Loucy (cell line): ENCODE measurements around the gene CAPN10.

ENCODE experiments used
- EZH2phosphoT487 ChIP-seq: fragments of 200-600 bp; IDR thresholded peaks from 2 replicates; pipeline ENCODE4 v1.6.1; 2018; ENCODE audit warnings: antibody characterized with exemption, mild to moderate bottlenecking, moderate library complexity, borderline replicate concordance
- TF ChIP-seq, protein P1 (sequence below): fragments of 200-600 bp; sonication (generic); conservative IDR thresholded peaks from 2 replicates; pipeline ENCODE4 v1.5.1; 2014; ENCODE audit warnings: mild to moderate bottlenecking, antibody characterized with exemption, low read length

DNA sequence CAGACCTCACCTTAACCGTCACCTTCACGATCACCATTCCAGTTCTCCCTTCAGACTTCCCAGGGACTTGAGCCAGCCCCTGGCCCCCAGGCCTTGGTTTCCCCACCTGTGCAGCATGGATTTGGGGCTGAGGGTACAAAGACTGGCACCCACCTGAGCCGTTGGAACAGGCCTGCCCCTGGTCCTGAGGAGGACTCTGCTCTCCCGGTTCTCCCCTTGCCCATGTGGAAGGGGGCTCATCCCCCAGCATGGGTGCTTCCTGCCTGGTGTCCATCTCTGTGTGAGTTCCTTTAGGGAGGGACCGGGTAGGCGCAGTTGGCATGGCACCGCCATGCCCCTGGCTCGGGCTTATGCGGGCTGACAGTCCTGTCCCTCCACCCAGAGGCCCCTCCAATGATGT is 27.9 kb downstream of the CAPN10 start:
- TF ChIP-seq, protein P1, sequence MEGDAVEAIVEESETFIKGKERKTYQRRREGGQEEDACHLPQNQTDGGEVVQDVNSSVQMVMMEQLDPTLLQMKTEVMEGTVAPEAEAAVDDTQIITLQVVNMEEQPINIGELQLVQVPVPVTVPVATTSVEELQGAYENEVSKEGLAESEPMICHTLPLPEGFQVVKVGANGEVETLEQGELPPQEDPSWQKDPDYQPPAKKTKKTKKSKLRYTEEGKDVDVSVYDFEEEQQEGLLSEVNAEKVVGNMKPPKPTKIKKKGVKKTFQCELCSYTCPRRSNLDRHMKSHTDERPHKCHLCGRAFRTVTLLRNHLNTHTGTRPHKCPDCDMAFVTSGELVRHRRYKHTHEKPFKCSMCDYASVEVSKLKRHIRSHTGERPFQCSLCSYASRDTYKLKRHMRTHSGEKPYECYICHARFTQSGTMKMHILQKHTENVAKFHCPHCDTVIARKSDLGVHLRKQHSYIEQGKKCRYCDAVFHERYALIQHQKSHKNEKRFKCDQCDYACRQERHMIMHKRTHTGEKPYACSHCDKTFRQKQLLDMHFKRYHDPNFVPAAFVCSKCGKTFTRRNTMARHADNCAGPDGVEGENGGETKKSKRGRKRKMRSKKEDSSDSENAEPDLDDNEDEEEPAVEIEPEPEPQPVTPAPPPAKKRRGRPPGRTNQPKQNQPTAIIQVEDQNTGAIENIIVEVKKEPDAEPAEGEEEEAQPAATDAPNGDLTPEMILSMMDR, result no peak
- TF ChIP-seq EZH2phosphoT487, result no peak
